GM12873 (cell line): ENCODE measurements around the gene ARMH1.

Experiments used
- CTCF ChIP-seq: IDR thresholded peaks from 2 replicates; pipeline ENCODE4 v1.5.1; 2012; ENCODE audit warnings: low read depth, mild to moderate bottlenecking, moderate library complexity, low read length, control low read depth; ENCODE audit not compliant: insufficient read depth; ENCODE audit errors: missing control alignments

Gene ARMH1

GRCh38 chr1:44679468-44679867 lies 5.0 kb downstream of the ARMH1 start:
- TF ChIP-seq CTCF, result no peak

- TF ChIP-seq CTCF, result no peak
These were observed 7.7 kb downstream of the ARMH1 start for GRCh38 chr1:44681905-44682882.

GRCh38 chr1:44682883-44683265 lies 8.4 kb downstream of the ARMH1 start:
- no peak for TF ChIP-seq CTCF

- TF ChIP-seq CTCF, result no peak
These were observed 10.0 kb downstream of the ARMH1 start for GRCh38 chr1:44684525-44684924.

- TF ChIP-seq CTCF, result no peak
These were observed 10.7 kb downstream of the ARMH1 start for GRCh38 chr1:44685218-44685617.

GRCh38 chr1:44685881-44686280 lies 11.4 kb downstream of the ARMH1 start:
- TF ChIP-seq CTCF, result no peak

- TF ChIP-seq CTCF, result no peak
These were observed 14.4 kb downstream of the ARMH1 start for GRCh38 chr1:44688760-44689446.
